GF-D8 (cell line): Measurements from ENCODE around the gene SEPTIN5.

ENCODE experiments used
- DNase-seq: peaks from one replicate; lab custom pipeline; 2025; lab: John Stamatoyannopoulos, UW

SEPTIN5 gene

DNA sequence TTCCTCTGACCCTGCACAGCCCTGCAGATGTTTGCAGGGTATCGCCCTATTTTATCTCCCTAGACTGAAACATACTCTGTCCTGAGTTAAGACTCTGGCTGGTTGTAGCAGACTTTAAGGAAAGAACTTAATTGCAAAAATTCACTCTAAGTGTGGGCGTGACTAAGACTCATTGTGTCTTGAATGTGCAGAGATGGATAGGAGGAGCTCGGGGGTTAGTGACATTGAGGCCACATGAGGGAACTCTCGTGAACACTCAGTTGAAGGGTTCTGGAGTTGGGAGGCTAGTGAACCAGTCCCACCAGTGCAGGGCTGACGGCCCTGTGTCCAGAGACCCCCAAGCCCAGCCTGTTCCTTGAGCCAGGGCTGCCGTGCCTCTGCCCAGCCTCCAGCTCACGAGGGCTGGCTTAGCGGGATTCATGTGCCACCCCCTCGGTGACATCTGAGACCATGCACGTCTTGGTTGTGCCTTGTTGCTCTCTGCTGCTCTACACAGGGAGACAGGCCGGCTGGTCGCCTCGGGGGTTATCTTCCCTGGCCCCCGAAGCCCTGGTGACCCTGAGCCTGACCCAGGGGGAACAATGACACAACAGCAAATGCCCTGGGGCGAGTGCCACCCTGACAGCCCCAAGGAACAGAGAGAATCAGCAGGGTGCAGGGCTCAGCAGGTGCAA, 34.8 kb downstream of the SEPTIN5 start:
- DNase-seq, result no peak

DNA sequence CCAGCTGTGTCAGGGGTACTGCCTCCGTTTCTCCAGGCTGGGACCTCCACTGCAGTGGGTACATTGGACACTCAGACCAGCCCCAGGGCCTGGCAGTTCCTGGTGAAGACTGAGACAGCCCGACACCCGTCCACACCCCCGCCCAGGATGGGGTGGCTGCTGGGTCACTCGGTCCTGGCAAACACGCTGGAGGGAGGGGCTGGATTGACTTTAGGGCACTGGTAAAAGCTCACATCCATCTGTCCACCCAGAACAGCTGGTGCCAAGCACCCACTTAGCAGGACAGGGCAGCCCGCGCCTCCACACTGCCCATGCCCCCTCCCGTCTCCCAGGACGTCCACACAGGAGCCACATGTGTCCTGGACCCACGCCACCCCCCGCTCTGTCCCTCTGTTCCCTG, 35.6 kb downstream of the SEPTIN5 start:
- DNase-seq, result no peak

DNA sequence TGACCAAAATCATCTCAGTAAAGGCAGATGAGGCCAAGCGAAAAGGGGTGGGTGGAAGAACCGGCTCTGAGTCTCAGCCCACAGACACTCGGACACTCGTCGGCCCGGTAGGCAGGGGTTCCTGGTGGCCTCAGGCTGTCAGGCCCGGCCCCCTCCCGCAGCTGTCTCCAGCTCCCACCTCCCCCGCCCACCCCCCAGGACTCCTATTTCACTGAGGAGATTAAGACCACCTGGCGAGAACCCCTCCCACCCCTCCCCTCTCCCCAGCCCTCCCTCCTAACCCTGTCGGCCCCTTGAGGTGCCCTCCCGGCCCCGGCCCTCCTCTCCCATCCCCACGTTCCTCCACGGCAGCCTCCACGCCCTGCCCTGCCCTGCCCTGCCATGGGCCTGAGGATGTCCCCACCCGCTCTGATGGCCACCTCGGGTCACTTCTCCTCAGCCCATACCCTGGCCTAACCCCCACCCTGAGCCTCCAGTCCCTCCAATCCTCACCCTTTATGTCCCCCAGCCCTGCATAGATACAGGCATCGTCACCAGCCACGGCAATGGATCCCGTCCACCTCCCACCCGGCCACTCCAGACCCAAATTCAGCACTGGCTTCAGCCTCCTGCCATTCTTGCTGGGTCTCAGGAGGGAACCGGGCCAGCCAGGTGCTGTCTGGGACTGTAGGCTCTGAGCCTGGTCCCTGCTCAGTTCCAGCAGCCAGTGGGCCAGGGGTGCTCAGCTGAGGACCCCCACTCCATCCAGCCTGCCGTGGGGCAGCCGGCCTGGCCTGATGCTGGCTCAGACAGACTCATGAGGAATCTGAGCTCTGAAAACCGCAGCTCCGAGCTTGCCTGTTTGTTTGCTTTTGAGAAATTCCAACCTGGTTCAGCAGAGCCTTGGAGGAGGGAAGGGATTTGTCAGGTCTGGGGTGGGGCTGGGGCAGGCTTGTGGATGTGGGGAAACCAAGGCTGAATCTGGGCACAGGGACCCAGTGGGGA, 36.5 kb downstream of the SEPTIN5 start:
- no peak for DNase-seq

DNA sequence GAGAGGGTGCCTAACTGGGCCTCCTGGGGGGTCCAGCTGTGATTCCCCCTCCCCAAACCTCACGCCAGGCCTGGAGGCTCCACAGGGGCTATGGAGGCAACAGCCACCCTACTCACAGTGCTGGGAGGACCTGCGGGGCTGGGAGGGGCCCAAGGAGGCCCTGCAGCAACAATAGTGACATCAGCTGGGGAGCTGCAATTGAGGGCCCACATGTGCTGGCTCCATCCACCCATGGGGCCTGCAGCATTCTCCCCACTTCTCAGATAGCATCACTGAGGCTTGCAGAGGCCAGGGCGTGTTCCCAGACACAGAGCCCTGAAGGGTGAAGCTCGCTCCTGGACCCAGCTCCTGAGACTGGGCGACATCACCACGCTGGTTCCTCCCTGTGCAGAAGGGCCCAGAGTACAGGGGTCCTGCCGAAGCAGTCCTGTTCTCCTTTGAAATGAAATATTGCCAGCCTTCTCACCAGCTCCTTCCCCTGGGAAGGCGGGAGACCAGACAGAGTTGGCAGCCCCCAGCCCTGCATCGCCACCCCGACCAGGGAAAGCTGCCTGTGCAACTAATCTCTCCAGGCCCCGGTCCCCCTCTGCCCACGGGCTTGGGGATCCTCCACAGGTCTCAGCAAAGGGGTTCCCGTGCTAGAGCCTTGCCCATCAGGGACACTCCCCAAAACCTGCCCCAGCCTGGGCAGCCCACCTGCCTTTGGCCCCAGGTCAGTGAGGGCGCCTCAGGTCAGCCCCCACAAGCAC, 37.4 kb downstream of the SEPTIN5 start:
- no peak for DNase-seq

DNA sequence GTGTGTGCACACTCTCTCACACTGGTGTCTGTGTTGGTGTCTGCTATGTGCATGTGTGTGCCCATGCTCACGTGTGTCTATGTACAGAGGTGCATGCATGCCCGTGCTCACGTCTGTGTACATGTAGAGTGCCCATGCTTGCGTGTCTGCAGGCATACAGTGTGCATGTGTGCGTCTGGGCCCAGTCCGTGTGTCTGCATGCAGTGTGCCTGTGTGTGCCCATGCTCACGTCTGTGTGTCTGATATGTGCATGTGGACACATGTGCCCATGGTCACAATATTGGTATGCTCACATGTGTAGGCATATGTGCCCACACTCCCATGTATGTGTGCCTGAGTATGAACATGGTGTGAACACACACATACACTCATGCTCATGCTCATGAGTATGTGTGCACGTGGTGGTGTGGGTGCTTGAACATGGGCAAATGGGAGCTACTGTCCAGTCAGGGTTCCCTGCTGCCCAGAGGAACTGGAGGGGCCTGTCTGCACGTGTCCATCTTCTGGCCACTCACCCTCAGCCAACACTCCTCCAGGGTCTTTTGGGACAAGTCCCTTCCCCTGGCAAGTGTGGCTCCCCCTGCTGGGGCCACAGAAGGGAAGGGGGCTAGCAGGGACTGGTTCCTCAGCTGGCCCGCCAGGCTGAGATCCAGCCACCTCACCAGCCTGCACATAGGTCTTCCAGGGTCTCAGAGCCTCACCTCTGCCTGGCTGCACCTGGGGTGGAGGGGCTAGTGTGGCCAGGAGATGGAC, 39.0 kb downstream of the SEPTIN5 start:
- DNase-seq, result no peak

DNA sequence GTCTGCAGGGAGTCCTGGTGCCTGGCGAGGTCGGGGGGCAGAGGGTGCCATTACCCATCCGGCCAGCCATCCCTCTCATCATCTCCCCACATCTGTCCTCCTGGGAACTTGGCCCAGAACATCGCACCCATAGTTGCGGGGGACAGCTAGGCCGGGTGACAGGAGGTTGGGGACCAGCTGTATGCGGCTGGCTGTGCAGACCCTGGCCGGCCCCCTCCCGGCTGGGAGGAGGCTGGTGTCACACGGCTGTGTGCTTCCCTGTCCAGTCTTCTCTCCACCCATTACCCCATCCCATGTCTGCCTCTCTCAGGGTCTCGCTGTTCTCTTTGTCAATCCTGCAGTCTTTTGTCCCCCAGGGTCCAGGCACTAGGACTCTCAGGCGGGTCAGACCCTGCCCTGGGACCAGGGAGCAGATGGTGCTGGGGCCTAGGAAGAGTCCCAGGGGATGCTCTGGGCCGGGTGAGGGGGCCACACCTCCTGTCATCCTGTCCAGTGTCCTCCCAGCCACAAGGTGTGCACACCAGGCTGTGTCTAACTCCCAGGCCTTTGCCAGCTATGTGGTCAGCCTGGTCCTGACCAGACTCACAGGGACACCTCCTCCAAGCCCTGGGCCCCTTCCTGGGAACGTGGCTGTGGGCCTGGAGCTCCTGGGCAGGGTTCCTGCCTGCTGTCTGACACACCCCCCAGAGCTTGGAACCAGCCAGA, 39.8 kb downstream of the SEPTIN5 start:
- DNase-seq, result no peak

DNA sequence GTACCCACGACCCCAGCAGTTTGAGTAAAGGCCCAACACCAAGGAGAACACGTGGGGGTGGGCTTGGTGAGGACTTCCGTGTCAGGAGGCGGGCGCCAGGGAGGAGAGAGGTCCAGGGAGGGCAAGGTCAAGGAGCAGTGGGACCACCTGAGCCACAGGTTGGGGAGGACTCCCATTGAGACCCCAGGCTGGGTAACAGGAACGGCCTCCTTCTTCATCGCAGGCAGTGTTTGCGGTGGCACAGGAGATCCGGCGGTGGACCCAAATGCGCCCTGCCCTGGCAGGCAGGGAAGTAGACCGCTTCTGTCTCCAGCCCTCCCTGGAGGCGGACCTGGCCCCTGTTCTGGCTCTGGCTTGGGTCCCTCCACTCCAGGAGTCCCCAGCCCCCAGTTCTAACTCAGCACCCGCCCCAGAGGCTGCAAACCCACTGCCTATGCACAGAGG, 40.4 kb downstream of the SEPTIN5 start:
- no peak for DNase-seq

DNA sequence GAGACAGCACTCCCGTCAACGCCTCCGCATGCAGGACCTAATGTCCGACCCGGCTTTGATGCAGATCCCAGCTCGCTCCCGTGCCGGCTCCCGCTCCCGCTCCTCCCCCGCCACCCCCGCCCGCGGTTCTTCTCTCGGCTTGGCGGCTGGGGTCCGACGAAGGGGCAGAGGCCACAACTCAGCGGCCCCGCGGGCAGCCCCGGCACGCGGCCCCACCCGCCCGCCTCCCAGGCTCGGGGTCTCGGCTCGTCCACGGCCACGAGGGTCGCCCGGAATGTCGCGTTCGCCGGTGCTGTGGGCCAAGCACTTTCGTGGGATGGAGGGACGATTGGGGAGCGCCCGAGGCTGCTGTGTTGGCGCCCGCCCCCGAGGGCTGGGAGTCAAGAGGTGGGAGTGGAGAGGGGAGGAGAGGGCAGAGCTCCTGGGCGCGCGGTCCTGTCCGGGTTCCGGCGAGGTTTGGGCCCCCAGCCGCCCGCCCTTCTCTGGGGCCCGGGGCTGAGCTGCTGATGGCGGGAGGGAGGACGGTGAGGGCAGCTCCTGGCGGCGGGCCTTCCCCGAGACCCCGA, 40.9 kb downstream of the SEPTIN5 start:
- no peak for DNase-seq

DNA sequence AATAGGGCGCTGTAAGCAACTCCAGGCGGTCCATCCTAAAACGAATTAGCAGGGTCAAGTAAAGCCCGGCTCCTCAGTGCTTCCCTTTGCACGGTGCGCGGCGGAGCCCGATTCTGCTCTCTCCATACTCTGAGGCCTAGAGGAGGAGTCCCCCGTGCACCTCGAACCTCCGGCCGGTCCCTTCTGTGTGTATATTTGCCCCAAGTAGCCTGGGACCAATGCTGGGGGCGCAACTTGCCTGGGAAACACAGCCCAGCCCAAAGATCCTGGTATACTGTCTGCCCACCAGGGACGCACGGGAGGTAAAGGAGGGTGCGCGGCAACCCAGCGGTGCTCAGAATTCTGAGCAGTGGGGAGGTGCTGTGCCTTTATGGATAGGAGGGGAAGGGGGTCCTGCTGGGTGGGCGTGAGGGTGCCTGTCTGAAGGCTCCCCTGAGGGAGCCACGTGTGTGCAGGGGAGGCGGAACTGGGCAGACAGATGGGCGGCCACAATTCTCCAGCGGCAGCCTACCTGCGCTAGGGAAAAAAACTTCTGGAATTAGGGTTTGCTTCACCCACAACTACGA, 41.5 kb downstream of the SEPTIN5 start:
- DNase-seq, result no peak

DNA sequence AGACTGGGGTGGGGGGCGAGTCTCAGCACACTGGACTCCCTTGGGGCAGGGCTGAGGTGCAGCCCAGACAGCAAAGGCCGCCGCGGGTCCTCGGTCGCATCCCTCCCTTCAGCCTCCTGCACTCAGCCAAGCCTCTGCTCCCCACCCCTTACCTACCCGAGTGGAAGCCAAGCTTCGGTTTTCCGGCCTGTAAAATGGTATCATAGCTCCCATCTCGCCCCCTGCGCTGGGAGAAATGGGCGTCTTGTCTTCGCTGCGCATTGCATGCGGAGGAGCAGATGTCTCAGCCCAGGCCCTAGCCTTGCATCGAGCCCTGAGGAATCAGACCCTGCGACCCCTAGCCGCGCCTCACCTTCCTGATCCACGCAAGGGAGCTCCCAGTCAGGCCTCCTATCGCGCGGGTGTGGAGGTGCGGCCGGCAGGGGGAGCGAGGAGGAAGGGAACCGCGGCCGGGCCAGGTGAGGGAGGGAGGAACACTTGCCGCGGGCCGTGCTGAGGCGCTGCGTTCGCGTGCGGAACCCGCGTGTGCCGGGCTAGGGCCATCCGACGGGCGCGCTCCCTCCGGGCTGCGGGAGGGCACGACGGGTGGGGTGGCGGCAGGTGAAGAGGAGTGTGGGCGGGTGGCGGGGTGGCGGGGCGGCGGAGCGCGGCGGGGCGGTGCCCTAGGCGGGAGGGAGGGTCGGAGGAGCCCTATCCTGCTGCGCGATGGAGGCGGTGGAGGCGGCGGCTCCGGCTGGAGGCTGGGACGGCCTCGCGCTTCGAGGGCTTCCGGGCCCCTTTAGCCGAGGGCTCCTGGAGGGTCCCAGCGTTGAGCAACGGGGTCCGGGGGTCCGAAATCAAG, 42.2 kb downstream of the SEPTIN5 start:
- peak; percentile 8 for DNase-seq

DNA sequence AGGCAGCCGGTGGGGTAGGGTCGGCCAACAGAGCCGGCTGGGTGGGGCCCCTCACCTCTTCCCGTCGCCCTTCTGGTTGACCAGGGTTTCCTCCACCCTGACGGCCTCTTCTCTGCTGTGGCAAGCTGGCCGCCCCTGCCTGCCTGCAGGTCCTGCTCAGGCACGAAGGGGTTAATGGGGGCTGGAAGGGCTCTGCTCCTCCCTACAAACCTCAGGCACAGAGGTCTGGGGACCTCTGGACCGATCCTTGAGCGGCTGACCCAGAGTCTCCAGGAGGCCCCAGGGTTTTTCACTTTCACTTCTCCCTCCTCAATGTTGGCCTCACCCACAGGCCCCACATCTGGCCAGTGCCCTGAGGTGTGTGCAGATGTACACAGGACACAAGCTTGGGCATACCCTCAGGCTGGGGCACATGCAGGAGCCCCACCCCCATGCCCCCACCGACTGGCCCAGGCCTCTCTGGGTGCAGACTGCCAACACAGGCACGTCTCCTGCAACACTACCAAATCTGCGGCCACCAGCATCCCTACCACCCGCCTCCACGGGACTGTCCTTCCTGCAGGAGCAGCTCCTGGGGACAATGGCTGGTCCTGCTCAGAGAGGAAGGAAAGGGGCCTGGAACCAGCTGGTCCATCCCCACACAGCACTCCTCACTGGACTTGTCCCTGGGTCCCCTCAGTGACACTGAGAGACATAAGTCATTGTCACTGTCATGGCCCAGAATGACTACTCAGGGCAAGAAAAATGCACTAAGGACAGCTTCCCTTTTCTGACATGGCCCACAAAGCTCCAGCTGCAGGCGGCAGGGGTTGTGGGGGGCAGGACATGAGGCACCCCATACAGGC, 43.1 kb downstream of the SEPTIN5 start:
- DNase-seq, result no peak

DNA sequence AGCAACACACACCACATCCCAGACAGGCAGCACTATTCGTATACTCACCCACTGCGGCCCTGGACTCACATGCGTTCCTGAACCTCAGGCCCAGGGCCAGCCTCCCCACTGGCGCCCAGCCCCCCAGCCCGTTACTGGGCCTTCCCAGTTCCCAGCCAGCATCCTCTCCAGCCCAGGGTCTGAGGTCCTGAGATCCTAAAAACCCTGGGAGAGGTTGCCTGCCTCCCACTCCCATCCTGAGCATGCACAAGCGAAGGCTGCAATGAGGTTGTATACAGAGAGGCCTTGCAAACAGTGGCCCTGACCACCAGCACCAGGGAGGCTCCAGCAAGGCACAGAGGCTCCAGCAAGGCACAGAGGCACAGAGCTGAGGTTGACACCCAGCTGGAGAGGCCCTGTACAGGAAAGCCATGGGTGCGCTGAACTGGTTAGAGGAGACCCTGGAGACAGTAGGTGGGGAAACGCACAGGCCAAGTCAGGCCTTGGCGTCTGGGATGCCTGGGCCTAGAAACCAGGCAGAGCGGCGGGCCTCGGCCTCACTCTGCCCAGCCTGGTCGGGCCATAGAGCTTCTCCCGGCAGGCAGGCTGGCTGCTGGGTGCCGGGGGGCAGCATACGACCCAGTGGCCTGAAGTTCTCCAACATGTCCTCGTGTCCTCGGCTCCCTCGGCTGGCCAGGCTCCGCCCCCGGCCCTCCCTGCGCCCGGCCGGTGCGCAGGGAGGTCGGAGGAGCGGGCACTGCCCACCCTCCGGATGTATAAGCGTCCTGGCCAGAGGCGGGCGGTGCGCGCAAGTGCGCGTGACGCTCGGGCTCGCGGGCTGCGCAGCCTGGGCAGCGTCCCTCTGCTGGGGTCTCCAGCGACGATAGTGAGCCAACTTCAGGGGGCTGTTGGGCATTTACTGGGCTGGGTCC, 43.9 kb downstream of the SEPTIN5 start:
- no peak for DNase-seq

DNA sequence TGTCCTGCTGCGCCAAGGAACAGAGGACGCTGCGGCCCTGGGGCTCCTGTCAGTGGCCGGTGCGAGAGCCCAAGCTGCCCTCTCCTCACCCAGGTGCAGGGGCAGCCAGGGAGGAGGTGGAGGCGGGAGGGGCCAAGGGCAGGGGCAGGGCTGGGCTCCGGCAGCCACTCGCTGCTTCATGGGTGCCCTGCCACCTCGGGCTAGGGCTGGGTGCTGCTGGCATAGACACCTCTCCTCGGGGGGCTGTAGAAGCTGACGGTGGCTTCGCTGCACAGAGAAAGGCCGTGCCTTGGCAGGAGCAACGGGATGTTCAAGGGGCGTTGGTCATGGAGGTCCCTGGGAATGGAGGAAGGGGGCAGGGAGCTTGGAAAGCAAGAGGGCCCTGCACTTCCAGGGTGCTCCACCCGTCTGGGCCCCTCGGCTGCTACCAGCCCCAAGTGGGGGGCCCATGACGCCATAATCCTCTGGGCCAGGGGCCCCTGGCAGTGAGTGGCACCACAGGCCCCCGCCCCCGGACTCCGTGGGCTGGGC, 44.7 kb downstream of the SEPTIN5 start:
- DNase-seq, result no peak

DNA sequence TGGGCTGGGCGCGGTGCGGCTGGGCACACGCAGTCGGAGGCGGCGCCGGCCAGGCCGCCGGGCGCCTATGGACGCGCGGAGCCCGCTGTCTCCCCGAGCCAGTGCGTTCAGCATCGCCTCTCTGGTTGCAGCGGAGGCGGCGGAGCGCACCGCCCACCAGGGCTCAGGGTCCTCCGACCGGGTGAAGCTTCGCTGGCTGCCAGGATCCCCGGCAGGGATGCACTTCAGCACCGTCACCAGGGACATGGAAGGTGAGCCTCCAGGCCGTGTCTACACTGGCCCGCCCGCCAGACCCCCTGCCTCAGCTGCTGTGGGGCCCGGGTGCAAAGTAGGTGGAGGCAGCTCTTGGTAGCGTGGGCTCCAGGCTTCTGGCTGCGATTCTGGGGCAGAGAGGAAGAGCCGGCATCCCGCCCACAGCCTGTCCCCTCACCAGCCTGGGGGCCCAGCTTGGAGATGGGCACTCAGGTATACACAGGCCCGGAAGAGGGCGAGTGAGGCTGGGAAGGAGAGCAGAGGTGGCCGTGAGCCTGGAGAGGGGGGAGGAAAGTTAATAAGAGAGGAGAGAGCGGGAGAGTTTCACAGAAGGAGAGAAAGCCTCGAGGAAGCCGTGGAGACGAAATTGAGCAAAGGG, 45.2 kb downstream of the SEPTIN5 start:
- no peak for DNase-seq

DNA sequence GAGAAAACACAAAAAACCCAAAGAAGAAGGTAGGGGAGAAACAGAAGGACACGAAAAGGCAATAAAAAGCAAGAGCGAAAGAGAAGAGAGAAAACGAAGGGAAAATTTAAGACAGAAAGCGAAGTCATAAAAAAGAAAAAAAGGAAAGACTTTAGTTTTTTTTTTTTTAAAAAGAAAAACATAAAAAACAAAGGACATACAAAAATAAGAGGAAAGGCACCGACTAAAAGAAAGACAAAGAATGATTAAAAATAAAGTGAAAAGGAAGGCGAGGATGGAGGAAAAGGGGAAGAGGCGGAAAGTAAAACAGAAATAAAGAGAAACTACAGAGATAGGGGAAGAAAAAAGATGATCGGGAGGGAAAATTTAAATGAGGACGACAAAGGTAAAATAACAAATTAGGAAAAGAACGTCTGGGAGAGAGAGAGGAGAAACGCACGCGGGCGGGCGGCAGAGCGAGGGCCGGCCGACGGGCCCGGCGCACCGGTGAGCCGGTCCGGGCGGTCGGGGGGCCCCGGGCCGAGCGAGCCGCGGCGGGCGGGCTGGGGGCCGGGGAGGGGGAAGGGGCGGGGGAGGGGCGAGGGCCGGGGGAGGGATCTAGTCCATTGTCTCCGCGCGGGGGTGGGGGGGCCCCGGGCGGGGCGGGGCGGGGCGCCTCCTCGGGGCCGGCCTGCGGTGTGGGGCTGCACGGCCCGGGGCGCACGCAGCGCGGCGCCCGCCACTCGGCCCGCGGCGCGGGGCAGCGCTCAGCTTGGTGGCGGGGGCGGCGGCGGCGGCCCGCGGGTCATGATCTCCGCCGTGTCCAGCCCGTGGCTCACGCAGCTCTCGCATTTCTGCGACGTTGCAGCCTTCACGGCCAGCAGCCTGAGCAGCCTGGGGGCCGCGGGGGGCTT, 46.0 kb downstream of the SEPTIN5 start, which contains the start of gene TBX1:
TBX1 (plus strand) TSS at position 721 of the 893 bp plus-strand sequence; CDS start at position 787, 66 bp downstream.
- DNase-seq, result no peak
